ENCODE results near the gene PMM2. TPM values are rescaled to one million over a fixed set of nuclear protein-coding genes. Genes with fewer than 3 reads are reported as not detected.

Gene PMM2
- total RNA-seq, 1 experiment from 2014 or later: 53.3 TPM

DNA sequence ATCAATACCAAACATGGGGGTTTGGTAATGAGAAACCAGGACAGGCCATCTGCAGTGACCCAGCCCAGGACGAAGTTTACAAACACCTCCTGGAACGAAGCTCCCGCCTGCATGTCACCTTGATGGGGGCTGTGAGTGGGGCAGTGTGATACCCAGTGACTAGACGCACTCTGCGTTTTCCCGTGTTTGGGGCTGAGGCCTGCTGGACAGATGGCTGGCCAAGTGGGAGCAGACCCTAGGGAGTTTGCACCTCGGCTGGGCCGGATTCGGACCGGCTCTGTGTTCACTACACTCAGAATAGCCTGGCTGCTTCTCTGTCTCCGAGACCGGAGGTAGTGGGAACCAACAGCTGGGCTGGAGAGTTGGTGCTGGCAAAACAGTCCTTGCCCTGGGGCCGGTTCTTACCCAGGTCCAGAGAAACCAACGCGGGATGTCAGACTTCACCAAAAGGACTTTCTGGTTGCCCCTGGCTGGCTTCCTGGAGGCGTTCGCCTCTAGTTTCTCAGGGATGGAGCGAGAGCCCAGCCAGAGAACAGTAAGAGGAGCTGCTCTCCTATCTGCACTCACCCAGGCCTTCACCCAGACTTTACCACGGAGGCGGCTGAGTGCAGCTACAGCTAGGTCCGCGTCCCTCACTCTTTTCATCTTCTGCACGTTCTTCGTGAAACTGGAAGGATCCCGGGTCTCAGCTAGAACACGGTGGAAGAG lies 50.7 kb downstream of the PMM2 start:
- CTCF ChIA-PET: no interaction called here
- Histone ChIP-seq H3K36me3 (ENCODE audit: control insufficient read depth in 1 of 2, insufficient read depth in 2 of 2, low read length in 2 of 2) (peaks cover 14 to 35% of the 10 kb centered on the region in 2 experiments; a peak in 3 of 4 replicates), H3K9me3 (ENCODE audit: control insufficient read depth in 1 of 2, insufficient read depth in 1 of 2, low read depth in 1 of 2, low read length in 2 of 2) (no peaks in the 10 kb centered on the region), H3K4me2 (ENCODE audit: low read length) (no peak overlapping the region), H3K79me2 (ENCODE audit: insufficient read depth, low read length) (peaks cover 30% of the 10 kb centered on the region), H3K4me1 (ENCODE audit: control insufficient read depth in 1 of 2, insufficient read depth in 2 of 2, low read length in 2 of 2) (no peaks in the 10 kb centered on the region; a peak in 1 of 4 replicates), H3K9ac (ENCODE audit: low read length) (no peak overlapping the region), H3K27me3 (ENCODE audit: insufficient read depth, low read length) (no peaks in the 10 kb centered on the region), H2AFZ (ENCODE audit: low read depth, low read length, poor library complexity, severe bottlenecking) (no peak overlapping the region), H3K4me3 (replicated peaks in 1 of 2; ENCODE audit: low read depth in 1 of 2, low read length in 2 of 2) (no peak overlapping the region), H3K9me2 (ENCODE audit: insufficient read depth) (no peaks in the 10 kb centered on the region), H4K20me1 (ENCODE audit: insufficient read depth) (no peaks in the 10 kb centered on the region), H3K27ac (ENCODE audit: low read depth, low read length) (no peak overlapping the region)
- ATAC-seq (no peak), DNase-seq (ENCODE audit: low read depth, low spot score) (no peak)
- intact Hi-C loops (cut with micrococcal nuclease): no loop called here
- POLR2A ChIA-PET: no interaction called here
- BruUV-seq (replicated peaks): TSS peak; percentile 8
- RAD21 ChIA-PET (ENCODE audit: low non-redundant PET in 1 of 2, low total read pairs in 2 of 2, uncharacterized antibody in 2 of 2, unreplicated experiment in 2 of 2): no interaction called here
- no peak for TF ChIP-seq TCF7L2 (IDR thresholded peaks at IDR 0.05; ENCODE audit: borderline replicate concordance, extremely low read depth, insufficient read depth, insufficient read length)
- TF ChIP-seq, protein P1, sequence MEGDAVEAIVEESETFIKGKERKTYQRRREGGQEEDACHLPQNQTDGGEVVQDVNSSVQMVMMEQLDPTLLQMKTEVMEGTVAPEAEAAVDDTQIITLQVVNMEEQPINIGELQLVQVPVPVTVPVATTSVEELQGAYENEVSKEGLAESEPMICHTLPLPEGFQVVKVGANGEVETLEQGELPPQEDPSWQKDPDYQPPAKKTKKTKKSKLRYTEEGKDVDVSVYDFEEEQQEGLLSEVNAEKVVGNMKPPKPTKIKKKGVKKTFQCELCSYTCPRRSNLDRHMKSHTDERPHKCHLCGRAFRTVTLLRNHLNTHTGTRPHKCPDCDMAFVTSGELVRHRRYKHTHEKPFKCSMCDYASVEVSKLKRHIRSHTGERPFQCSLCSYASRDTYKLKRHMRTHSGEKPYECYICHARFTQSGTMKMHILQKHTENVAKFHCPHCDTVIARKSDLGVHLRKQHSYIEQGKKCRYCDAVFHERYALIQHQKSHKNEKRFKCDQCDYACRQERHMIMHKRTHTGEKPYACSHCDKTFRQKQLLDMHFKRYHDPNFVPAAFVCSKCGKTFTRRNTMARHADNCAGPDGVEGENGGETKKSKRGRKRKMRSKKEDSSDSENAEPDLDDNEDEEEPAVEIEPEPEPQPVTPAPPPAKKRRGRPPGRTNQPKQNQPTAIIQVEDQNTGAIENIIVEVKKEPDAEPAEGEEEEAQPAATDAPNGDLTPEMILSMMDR (IDR thresholded peaks at IDR 0.05 in 2 of 3, conservative IDR thresholded peaks at IDR 0.05 in 1 of 3; ENCODE audit: borderline replicate concordance in 1 of 3, insufficient read depth in 1 of 3, low read depth in 2 of 3, low read length in 2 of 3): no peak
- TF ChIP-seq POLR2AphosphoS5 (IDR thresholded peaks at IDR 0.05; ENCODE audit: low read depth, low read length): no peak
- no peak for TF ChIP-seq ELF1 (IDR thresholded peaks at IDR 0.05; ENCODE audit: borderline replicate concordance, low read depth)
- no peak for TF ChIP-seq EZH2 (IDR thresholded peaks at IDR 0.05)
- TF ChIP-seq CEBPB (IDR thresholded peaks at IDR 0.05; ENCODE audit: low read depth): no peak
- no peak for TF ChIP-seq EGR1 (IDR thresholded peaks at IDR 0.05; ENCODE audit: low read depth)
- TF ChIP-seq CBX3 (IDR thresholded peaks at IDR 0.05; ENCODE audit: low read depth): no peak
- TF ChIP-seq POLR2A (IDR thresholded peaks at IDR 0.05; ENCODE audit: borderline replicate concordance, extremely low read depth, insufficient read depth, insufficient read length): no peak
- TF ChIP-seq, protein P2, sequence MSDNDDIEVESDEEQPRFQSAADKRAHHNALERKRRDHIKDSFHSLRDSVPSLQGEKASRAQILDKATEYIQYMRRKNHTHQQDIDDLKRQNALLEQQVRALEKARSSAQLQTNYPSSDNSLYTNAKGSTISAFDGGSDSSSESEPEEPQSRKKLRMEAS (IDR thresholded peaks at IDR 0.05): no peak
- TF ChIP-seq, protein P3, sequence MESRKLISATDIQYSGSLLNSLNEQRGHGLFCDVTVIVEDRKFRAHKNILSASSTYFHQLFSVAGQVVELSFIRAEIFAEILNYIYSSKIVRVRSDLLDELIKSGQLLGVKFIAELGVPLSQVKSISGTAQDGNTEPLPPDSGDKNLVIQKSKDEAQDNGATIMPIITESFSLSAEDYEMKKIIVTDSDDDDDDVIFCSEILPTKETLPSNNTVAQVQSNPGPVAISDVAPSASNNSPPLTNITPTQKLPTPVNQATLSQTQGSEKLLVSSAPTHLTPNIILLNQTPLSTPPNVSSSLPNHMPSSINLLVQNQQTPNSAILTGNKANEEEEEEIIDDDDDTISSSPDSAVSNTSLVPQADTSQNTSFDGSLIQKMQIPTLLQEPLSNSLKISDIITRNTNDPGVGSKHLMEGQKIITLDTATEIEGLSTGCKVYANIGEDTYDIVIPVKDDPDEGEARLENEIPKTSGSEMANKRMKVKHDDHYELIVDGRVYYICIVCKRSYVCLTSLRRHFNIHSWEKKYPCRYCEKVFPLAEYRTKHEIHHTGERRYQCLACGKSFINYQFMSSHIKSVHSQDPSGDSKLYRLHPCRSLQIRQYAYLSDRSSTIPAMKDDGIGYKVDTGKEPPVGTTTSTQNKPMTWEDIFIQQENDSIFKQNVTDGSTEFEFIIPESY (IDR thresholded peaks at IDR 0.05; ENCODE audit: extremely low read depth, insufficient replicate concordance, low read length): no peak
- TF ChIP-seq EZH2phosphoT487 (IDR thresholded peaks at IDR 0.05; ENCODE audit: borderline replicate concordance): no peak
- TF ChIP-seq RAD21 (IDR thresholded peaks at IDR 0.05; ENCODE audit: low read depth): no peak
- no peak for TF ChIP-seq FOSL1 (IDR thresholded peaks at IDR 0.05; ENCODE audit: low read depth)
- no peak for TF ChIP-seq SRF (IDR thresholded peaks at IDR 0.05; ENCODE audit: low read depth)
- TF ChIP-seq YY1 (IDR thresholded peaks at IDR 0.05; ENCODE audit: extremely low read depth, insufficient replicate concordance, low read depth, low read length): no peak
- no peak for TF ChIP-seq SP1 (IDR thresholded peaks at IDR 0.05; ENCODE audit: low read depth)
- no peak for TF ChIP-seq ZFX (IDR thresholded peaks at IDR 0.05)
- no peak for TF ChIP-seq JUND (IDR thresholded peaks at IDR 0.05)

Data from HCT116 (cell line).